Retinal pigment epithelial cell (primary cell): ENCODE measurements around the gene UBE2E1.

Source experiments
- DNase-seq: peaks from one replicate; pipeline ENCODE4 v3.0.0-alpha.2; 2010; ENCODE audit warnings: low read depth
- H3K4me3 ChIP-seq: 2 replicates; pipeline ENCODE4 v1.5.1; 2011; ENCODE audit warnings: mild to moderate bottlenecking, low read length, control low read depth, moderate library complexity
- CTCF ChIP-seq: conservative IDR thresholded peaks from 2 replicates; pipeline ENCODE4 v1.5.1; 2011; ENCODE audit warnings: low read depth, low read length, control low read depth, inconsistent platforms

Gene UBE2E1

DNA sequence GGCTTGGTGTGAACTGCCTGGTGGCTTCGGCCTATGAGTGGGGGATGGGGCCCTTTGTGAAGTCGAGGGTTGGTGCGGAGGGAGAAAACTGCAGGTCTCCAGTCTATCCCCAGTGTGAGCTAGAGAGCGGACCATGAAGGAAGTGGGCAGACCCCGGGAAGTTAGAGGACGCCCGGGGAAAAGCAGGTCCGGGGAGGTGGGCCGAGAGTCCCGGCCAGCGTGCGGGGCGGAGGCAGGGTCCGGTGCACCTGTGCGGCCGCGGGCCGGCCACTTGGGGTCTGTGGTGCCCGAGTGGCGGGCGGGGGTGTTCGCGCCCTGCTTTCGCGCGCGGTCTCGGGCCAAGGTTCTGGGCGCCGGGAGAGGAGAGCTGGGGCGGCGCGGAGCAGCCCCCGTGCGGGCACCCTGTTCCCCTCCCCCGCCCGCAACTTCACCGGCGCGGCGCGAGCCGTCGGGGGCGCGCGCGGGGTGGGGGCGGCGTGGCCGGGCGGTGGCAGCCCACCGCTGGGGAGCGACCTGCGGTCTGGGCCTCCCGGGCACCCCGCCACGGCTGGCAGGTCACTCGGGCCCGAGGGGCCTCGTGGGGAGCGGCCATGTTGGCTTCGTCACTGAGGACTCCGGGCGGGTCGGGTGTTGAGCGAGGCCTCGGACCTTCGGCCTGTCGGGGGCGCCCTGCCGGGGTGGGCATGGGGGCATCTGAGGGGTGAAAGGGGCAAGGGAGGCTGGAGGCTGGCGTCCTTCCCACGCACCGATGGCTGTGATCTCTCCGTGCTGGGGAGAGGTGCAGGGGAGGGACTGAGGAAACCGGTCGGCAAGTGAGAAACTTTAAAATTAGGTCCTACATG, 4.8 kb downstream of the UBE2E1 start:
- no peak for DNase-seq
- TF ChIP-seq CTCF, result peak; percentile 37
- H3K4me3 ChIP-seq, result peak overlapping the region; percentile 70

DNA sequence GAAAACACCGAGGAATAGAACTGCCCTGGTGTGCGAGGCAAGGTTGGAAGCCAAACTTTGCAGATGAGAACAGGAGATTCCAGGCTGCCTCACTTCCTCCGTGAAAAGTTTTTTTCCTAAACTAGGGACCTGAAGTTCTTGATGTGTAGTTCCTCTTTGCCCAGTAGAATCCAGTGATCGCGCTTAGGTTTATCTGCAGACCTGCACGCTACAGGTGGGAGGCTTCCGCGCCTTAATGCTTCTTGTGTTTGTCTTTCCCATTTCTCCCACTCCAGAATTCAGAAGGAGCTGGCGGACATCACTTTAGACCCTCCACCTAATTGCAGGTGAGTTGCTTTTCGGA, 5.4 kb downstream of the UBE2E1 start:
- DNase-seq, result no peak
- peak overlapping the region; percentile 70 for H3K4me3 ChIP-seq
- no peak for TF ChIP-seq CTCF

- no peak for TF ChIP-seq CTCF
- no peak for DNase-seq
- H3K4me3 ChIP-seq, result peak overlapping the region; percentile 70
These were observed 6.2 kb downstream of the UBE2E1 start for GRCh38 chr3:23811919-23812318.

GRCh38 chr3:23815879-23816278, 10.1 kb downstream of the UBE2E1 start:
- no peak overlapping the region for H3K4me3 ChIP-seq
- DNase-seq, result no peak
- no peak for TF ChIP-seq CTCF

- TF ChIP-seq CTCF, result no peak
- H3K4me3 ChIP-seq, result no peak overlapping the region
- no peak for DNase-seq
These were observed 11.0 kb downstream of the UBE2E1 start for GRCh38 chr3:23816721-23817120.

DNA sequence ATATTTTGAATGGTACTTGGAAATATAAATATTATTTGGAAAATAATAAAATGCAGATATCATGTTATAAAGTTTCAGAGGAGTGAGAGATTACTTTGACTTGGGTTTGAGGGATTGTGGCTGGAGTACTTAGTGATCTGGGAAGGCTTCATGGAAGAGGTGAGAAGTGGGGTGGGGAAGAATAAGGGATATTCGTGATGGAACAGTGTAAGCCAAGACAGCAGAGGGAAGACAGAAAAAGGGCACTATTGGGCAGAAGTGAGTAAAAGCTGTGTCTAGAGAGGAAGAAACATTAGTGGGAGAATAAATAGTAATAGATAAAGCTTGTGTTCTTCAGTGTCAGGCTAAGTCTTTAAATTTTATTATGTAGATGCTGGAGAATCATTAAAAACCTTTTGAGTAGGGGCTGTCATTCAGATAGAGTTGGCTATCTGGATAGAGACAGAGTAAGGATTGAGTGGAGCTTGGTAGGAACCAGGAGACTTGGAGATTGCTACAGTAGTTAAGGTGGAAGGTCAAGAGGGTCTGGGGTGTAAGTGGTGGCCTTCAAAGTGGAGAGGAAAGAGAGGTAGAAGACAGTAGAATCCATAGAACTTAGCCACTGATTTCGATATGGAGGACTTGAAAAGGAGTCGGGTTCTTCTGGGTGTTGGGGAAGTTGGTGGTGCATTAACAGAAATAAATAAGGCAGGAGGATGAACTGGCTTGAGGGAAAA, 11.9 kb downstream of the UBE2E1 start:
- no peak for DNase-seq
- H3K4me3 ChIP-seq, result no peak overlapping the region
- no peak for TF ChIP-seq CTCF
